Measurements from ENCODE around the gene KCNN1.

Gene KCNN1

DNA sequence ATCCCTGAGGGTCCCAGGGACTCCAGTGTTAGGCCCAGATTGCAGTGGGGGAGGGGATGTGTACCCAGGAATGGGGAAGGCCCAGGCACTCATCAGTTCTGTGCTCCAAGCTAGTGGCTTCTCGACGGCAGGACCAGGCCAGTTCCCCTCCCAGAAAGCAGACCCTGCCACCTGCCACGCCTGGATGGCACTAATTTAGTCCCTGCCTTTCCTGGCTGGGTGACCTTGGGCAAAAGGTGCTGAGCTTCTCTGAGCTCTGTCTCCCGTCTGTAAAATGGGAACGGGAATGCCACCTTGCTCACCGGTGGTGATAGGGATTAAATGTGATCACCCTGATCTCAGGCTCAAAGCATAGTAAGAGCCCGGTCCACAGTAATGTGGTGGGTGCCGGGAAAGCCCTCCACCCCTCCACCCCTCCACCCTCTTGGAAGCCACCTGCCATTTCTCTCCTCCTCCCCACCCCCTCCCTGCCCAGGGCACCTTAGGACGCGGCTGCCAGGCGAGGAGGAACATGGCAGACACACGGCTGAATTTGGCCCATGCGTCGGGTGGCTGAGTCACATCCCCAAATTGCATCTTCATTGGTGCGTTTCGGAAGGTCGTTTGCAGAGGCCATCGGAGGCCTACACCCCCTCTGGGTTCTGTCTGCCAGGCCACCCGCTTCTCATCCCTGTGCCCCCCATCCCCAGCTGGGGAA lies 2.3 kb downstream of the KCNN1 start:
- no peak for DNase-seq (ENCODE audit: extremely low spot score)
- CTCF ChIA-PET = interaction anchor here (0.6 kb wide), 1 partner anchor 14 kb away, joined by 4 read pairs; no protein-coding TSS in a partner anchor
- TF ChIP-seq TARDBP (IDR thresholded peaks at IDR 0.05) (no peak), L3MBTL2 (conservative IDR thresholded peaks at IDR 0.05) (no peak), CTBP1 (IDR thresholded peaks at IDR 0.05; ENCODE audit: borderline replicate concordance) (no peak), NFRKB (IDR thresholded peaks at IDR 0.05) (no peak), FOXK2 (IDR thresholded peaks at IDR 0.05) (no peak), FOXM1 (IDR thresholded peaks at IDR 0.05; ENCODE audit: borderline replicate concordance) (no peak), ELF4 (IDR thresholded peaks at IDR 0.05) (no peak), FOXA1 (IDR thresholded peaks at IDR 0.05) (no peak), LEF1 (IDR thresholded peaks at IDR 0.05; ENCODE audit: borderline replicate concordance) (no peak), BHLHE40 (IDR thresholded peaks at IDR 0.05; ENCODE audit: borderline replicate concordance) (no peak), SP1 (IDR thresholded peaks at IDR 0.05) (no peak)
- TF ChIP-seq, protein P1, sequence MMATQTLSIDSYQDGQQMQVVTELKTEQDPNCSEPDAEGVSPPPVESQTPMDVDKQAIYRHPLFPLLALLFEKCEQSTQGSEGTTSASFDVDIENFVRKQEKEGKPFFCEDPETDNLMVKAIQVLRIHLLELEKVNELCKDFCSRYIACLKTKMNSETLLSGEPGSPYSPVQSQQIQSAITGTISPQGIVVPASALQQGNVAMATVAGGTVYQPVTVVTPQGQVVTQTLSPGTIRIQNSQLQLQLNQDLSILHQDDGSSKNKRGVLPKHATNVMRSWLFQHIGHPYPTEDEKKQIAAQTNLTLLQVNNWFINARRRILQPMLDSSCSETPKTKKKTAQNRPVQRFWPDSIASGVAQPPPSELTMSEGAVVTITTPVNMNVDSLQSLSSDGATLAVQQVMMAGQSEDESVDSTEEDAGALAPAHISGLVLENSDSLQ (IDR thresholded peaks at IDR 0.05) = no peak
- POLR2A ChIA-PET = interaction anchor here (0.7 to 2.2 kb wide), 2 partner anchors 16 to 20 kb away, joined by 3 to 5 read pairs; no protein-coding TSS in a partner anchor

DNA sequence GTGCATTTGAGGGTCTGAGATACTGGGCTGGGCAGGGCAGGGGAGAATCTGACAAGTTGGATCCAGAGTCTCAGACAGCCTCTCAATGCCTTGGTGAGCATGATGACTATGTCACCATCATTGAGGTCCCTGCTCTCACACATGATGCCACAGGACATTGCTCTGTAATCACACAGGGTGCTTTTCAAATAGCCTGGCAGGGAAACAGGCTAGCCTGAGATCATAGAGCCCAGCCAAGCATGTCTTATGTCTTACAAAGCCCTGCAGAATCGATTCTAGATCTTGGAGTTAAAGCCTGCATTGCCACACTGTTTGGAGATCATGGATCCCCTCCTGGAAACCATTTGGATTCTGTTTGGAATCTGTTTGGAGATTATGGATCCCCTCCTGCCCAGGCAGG lies 5.3 kb downstream of the KCNN1 start:
- no peak for DNase-seq (ENCODE audit: extremely low spot score)
- ChIA-PET POLR2A (no interaction called here), CTCF (no interaction called here)
- TF ChIP-seq FOXM1 (IDR thresholded peaks at IDR 0.05; ENCODE audit: borderline replicate concordance) (no peak), HDGF (IDR thresholded peaks at IDR 0.05; ENCODE audit: borderline replicate concordance) (no peak), LEF1 (IDR thresholded peaks at IDR 0.05; ENCODE audit: borderline replicate concordance) (no peak), NFRKB (IDR thresholded peaks at IDR 0.05) (no peak), SUZ12 (IDR thresholded peaks at IDR 0.05) (no peak), TARDBP (IDR thresholded peaks at IDR 0.05) (no peak), CTBP1 (IDR thresholded peaks at IDR 0.05; ENCODE audit: borderline replicate concordance) (no peak), FOXK2 (IDR thresholded peaks at IDR 0.05) (no peak), SP1 (IDR thresholded peaks at IDR 0.05) (no peak), ARNT (IDR thresholded peaks at IDR 0.05) (no peak), L3MBTL2 (conservative IDR thresholded peaks at IDR 0.05) (no peak), BHLHE40 (IDR thresholded peaks at IDR 0.05; ENCODE audit: borderline replicate concordance) (no peak), FOXA1 (IDR thresholded peaks at IDR 0.05) (no peak)
- TF ChIP-seq, protein P1 (IDR thresholded peaks at IDR 0.05) = no peak

DNA sequence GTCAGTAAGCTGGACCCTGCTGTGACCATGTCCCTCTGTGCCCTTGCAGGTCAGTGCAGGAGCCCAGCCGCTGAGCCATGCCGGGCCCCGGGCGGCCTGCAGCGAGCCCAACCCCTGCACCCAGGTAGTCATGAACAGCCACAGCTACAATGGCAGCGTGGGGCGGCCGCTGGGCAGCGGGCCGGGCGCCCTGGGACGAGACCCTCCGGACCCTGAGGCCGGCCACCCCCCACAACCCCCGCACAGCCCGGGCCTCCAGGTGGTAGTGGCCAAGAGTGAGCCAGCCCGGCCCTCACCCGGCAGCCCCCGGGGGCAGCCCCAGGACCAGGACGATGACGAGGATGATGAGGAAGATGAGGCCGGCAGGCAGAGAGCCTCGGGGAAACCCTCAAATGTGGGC lies 6.9 kb downstream of the KCNN1 start:
- no peak for DNase-seq (ENCODE audit: extremely low spot score)
- TF ChIP-seq LEF1 (IDR thresholded peaks at IDR 0.05; ENCODE audit: borderline replicate concordance) = no peak
- no peak for TF ChIP-seq SUZ12 (IDR thresholded peaks at IDR 0.05)
- TF ChIP-seq, protein P1 (IDR thresholded peaks at IDR 0.05) = no peak
- no peak for TF ChIP-seq HDGF (IDR thresholded peaks at IDR 0.05; ENCODE audit: borderline replicate concordance)
- no peak for TF ChIP-seq L3MBTL2 (conservative IDR thresholded peaks at IDR 0.05)
- TF ChIP-seq SP1 (IDR thresholded peaks at IDR 0.05) = no peak
- no peak for TF ChIP-seq FOXA1 (IDR thresholded peaks at IDR 0.05)
- TF ChIP-seq ELF4 (IDR thresholded peaks at IDR 0.05) = no peak
- TF ChIP-seq TARDBP (IDR thresholded peaks at IDR 0.05) = no peak
- TF ChIP-seq NFRKB (IDR thresholded peaks at IDR 0.05) = no peak
- TF ChIP-seq ARNT (IDR thresholded peaks at IDR 0.05) = no peak
- no peak for TF ChIP-seq FOXK2 (IDR thresholded peaks at IDR 0.05)
- TF ChIP-seq CTBP1 (IDR thresholded peaks at IDR 0.05; ENCODE audit: borderline replicate concordance) = no peak
- no peak for TF ChIP-seq ZNF384 (IDR thresholded peaks at IDR 0.05)
- TF ChIP-seq FOXM1 (IDR thresholded peaks at IDR 0.05; ENCODE audit: borderline replicate concordance) = no peak
- TF ChIP-seq BHLHE40 (IDR thresholded peaks at IDR 0.05; ENCODE audit: borderline replicate concordance) = no peak
- CTCF ChIA-PET = no interaction called here
- POLR2A ChIA-PET = no interaction called here

DNA sequence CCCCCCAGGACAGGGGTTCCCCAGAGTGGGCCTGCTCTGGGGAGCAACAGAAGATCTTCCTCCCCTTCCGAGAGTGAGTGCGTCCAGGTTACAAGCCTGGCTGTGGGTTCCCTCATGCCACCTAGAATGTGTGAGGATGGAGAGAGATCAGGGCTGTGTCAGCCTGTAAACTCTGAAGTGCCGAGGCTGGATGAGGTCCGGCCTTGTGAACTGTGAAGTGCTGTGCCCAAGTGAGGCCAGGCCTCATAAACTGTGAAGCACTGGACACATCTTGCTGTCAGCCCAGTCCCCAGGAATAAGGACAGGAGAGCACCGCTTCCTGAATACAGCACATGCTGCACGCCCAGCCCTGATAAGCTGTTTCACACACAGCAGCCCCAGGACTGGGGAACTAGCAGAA lies 7.6 kb downstream of the KCNN1 start:
- POLR2A ChIA-PET = interaction anchor here (0.6 kb wide), 1 partner anchor 487 kb away, joined by 3 read pairs; no protein-coding TSS in a partner anchor
- no peak for DNase-seq (ENCODE audit: extremely low spot score)
- CTCF ChIA-PET = interaction anchor here (0.7 kb wide), 1 partner anchor 13 kb away, joined by 4 read pairs; no protein-coding TSS in a partner anchor
- TF ChIP-seq FOXM1 (IDR thresholded peaks at IDR 0.05; ENCODE audit: borderline replicate concordance) (no peak), LEF1 (IDR thresholded peaks at IDR 0.05; ENCODE audit: borderline replicate concordance) (no peak), SP1 (IDR thresholded peaks at IDR 0.05) (no peak), FOXK2 (IDR thresholded peaks at IDR 0.05) (no peak), ARNT (IDR thresholded peaks at IDR 0.05) (no peak), BHLHE40 (IDR thresholded peaks at IDR 0.05; ENCODE audit: borderline replicate concordance) (no peak), CTBP1 (IDR thresholded peaks at IDR 0.05; ENCODE audit: borderline replicate concordance) (no peak), ELF4 (IDR thresholded peaks at IDR 0.05) (no peak), NFRKB (IDR thresholded peaks at IDR 0.05) (no peak), SUZ12 (IDR thresholded peaks at IDR 0.05) (no peak), FOXA1 (IDR thresholded peaks at IDR 0.05) (no peak), HDGF (IDR thresholded peaks at IDR 0.05; ENCODE audit: borderline replicate concordance) (no peak), L3MBTL2 (conservative IDR thresholded peaks at IDR 0.05) (no peak), ZNF384 (IDR thresholded peaks at IDR 0.05) (no peak), TARDBP (IDR thresholded peaks at IDR 0.05) (no peak)
- TF ChIP-seq, protein P1 (IDR thresholded peaks at IDR 0.05) = no peak

DNA sequence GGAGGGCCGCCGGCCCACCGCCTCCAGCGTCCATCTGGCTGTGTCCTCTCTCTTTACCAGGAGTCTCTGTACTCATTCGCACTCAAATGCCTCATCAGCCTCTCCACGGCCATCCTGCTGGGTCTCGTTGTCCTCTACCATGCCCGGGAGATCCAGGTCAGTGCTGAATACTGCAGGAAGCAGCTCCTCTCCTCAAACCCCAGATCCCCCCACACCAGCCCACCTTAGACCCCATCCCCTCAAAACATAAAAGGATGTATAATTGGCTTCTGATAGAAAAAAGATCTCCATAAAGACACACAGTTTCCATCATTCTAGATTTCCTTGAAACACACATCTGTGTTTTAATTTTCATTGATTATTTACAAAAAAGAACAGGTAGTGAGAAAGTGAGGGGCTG lies 8.1 kb downstream of the KCNN1 start:
- no peak for DNase-seq (ENCODE audit: extremely low spot score)
- CTCF ChIA-PET = interaction anchor here (0.7 kb wide), 1 partner anchor 14 kb away, joined by 4 read pairs; no protein-coding TSS in a partner anchor
- TF ChIP-seq CTBP1 (IDR thresholded peaks at IDR 0.05; ENCODE audit: borderline replicate concordance) (no peak), BHLHE40 (IDR thresholded peaks at IDR 0.05; ENCODE audit: borderline replicate concordance) (no peak), ZNF384 (IDR thresholded peaks at IDR 0.05) (no peak), HDGF (IDR thresholded peaks at IDR 0.05; ENCODE audit: borderline replicate concordance) (no peak), ARNT (IDR thresholded peaks at IDR 0.05) (no peak), FOXK2 (IDR thresholded peaks at IDR 0.05) (no peak), SP1 (IDR thresholded peaks at IDR 0.05) (no peak), FOXM1 (IDR thresholded peaks at IDR 0.05; ENCODE audit: borderline replicate concordance) (no peak), SUZ12 (IDR thresholded peaks at IDR 0.05) (no peak), L3MBTL2 (conservative IDR thresholded peaks at IDR 0.05) (no peak), ELF4 (IDR thresholded peaks at IDR 0.05) (no peak)
- POLR2A ChIA-PET = interaction anchor here (0.6 kb wide), 2 partner anchors 9 to 487 kb away, joined by 3 read pairs; no protein-coding TSS in a partner anchor
